IMR-90 (cell line): ENCODE results near the gene GFPT1. TPM values are rescaled to one million over a fixed set of nuclear protein-coding genes. Genes with fewer than 3 reads are reported as not detected.

Source experiments
- ATAC-seq: fragments of 200-7000 bp; cut with Tn5 transposase; 2 replicates; pipeline ENCODE4 v1.9.1; 2020; ENCODE audit warnings: low read depth, mild to moderate bottlenecking, moderate library complexity
- BruUV-seq: library from RNA; stranded (reverse); fragments of 400-500 nt; replicated peaks from 2 replicates; lab custom pipeline; 2021; lab: Mats Ljungman, UMichigan
- CTCF ChIA-PET: fragments of 300-600 bp; formaldehyde crosslinking; extraction: SDS; loops from one replicate; lab custom pipeline; 2021; ENCODE audit warnings: antibody characterized with exemption; lab: Yijun Ruan, JAX
- POLR2A ChIA-PET: fragments of 300-600 bp; sonication (Branson Sonifier 250); formaldehyde crosslinking; loops from one replicate; lab custom pipeline; 2022; ENCODE audit warnings: antibody characterized with exemption; ENCODE audit not compliant: unreplicated experiment; lab: Charles Lee
- DNase-seq: peaks from one replicate; pipeline ENCODE4 v3.0.0; 2013
- H2AFZ ChIP-seq: replicated peaks from 2 replicates; pipeline ENCODE3; 2013; ENCODE audit warnings: low read length, mild to moderate bottlenecking; ENCODE audit not compliant: poor library complexity
- H2AK5ac ChIP-seq: 2 replicates; pipeline ENCODE4 v1.6.1; 2013; ENCODE audit warnings: low read depth, low read length, inconsistent platforms
- H2AK9ac ChIP-seq: replicated peaks from 2 replicates; pipeline ENCODE3; 2013; ENCODE audit warnings: mild to moderate bottlenecking, low read depth, low read length, moderate library complexity; ENCODE audit not compliant: poor library complexity
- H2BK120ac ChIP-seq: 2 replicates; pipeline ENCODE4 v1.6.1; 2013; ENCODE audit warnings: low read depth, low read length, inconsistent platforms
- H2BK15ac ChIP-seq: 3 replicates; pipeline ENCODE4 v1.6.1; 2013; ENCODE audit warnings: low read depth, low read length, inconsistent platforms
- H2BK20ac ChIP-seq: 2 replicates; pipeline ENCODE4 v1.6.1; 2013; ENCODE audit warnings: low read depth, mild to moderate bottlenecking, inconsistent platforms, low read length, moderate library complexity
- H2BK5ac ChIP-seq: 2 replicates; pipeline ENCODE4 v1.6.1; 2013; ENCODE audit warnings: mild to moderate bottlenecking, low read depth, low read length, inconsistent platforms; ENCODE audit not compliant: poor library complexity, severe bottlenecking
- H3K14ac ChIP-seq: replicated peaks from 2 replicates; pipeline ENCODE4 v1.6.1; 2013; ENCODE audit warnings: low read depth, low read length, inconsistent platforms
- H3K18ac ChIP-seq: 2 replicates; pipeline ENCODE4 v1.6.1; 2013; ENCODE audit warnings: low read depth, low read length, control low read depth
- H3K23ac ChIP-seq: 2 replicates; pipeline ENCODE4 v1.6.1; 2013; ENCODE audit warnings: low read depth, low read length, inconsistent platforms
- H3K27ac ChIP-seq: 2 replicates; pipeline ENCODE4 v1.5.1; 2013; ENCODE audit warnings: mild to moderate bottlenecking, control low read depth, low read length; ENCODE audit not compliant: insufficient read depth
- H3K27me3 ChIP-seq: 2 replicates; pipeline ENCODE4 v1.6.1; 2013; ENCODE audit warnings: low read length; ENCODE audit not compliant: control insufficient read depth, insufficient read depth
- H3K36me3 ChIP-seq: 2 replicates; pipeline ENCODE4 v1.6.1; 2013; ENCODE audit warnings: low read length, mixed read lengths; ENCODE audit not compliant: control insufficient read depth, insufficient read depth
- H3K4ac ChIP-seq: 2 replicates; pipeline ENCODE4 v1.6.1; 2013; ENCODE audit warnings: low read depth, low read length, inconsistent platforms
- H3K4me1 ChIP-seq: 2 replicates; pipeline ENCODE4 v1.6.1; 2013; ENCODE audit warnings: low read length, mixed read lengths; ENCODE audit not compliant: control insufficient read depth, insufficient read depth
- H3K4me2 ChIP-seq: 2 replicates; pipeline ENCODE4 v1.6.1; 2013; ENCODE audit warnings: low read depth, mild to moderate bottlenecking, control low read depth, low read length, moderate library complexity
- H3K4me3 ChIP-seq: 2 replicates; pipeline ENCODE4 v1.5.1; 2013; ENCODE audit warnings: low read depth, mild to moderate bottlenecking, control low read depth, low read length, moderate library complexity; ENCODE audit not compliant: insufficient read depth
- H3K56ac ChIP-seq: 2 replicates; pipeline ENCODE4 v1.6.1; 2013; ENCODE audit warnings: low read length, inconsistent platforms; ENCODE audit not compliant: insufficient read depth; ENCODE audit errors: extremely low read depth
- H3K79me1 ChIP-seq, 2 experiments: 2 replicates each; pipeline ENCODE4 v1.6.1; 2013; ENCODE audit warnings: low read length in 2 of 2, inconsistent platforms in 1 of 2, low read depth in 1 of 2
- H3K9ac ChIP-seq: 2 replicates; pipeline ENCODE4 v1.6.1; 2013; ENCODE audit warnings: low read depth, low read length, control low read depth
- H3K9me1 ChIP-seq: 2 replicates; pipeline ENCODE4 v1.6.1; 2013; ENCODE audit warnings: low read length, inconsistent platforms; ENCODE audit not compliant: insufficient read depth
- H3K9me3 ChIP-seq: 2 replicates; pipeline ENCODE4 v1.6.1; 2013; ENCODE audit warnings: low read length; ENCODE audit not compliant: control insufficient read depth, insufficient read depth
- H4K20me1 ChIP-seq: 2 replicates; pipeline ENCODE4 v1.6.1; 2013; ENCODE audit warnings: low read length, inconsistent platforms; ENCODE audit not compliant: insufficient read depth
- H4K5ac ChIP-seq: 2 replicates; pipeline ENCODE4 v1.6.1; 2013; ENCODE audit warnings: mild to moderate bottlenecking, low read depth, low read length, control low read depth
- H4K8ac ChIP-seq, 2 experiments: 2 replicates each; pipeline ENCODE4 v1.6.1; 2013; ENCODE audit warnings: low read depth in 2 of 2, low read length in 2 of 2, control low read depth in 1 of 2, inconsistent platforms in 1 of 2
- H4K91ac ChIP-seq: 2 replicates; pipeline ENCODE4 v1.6.1; 2013; ENCODE audit warnings: low read depth, low read length, inconsistent platforms; ENCODE audit not compliant: insufficient read depth
- BHLHE40 ChIP-seq: fragments of 150-350 bp; IDR thresholded peaks from 2 replicates; pipeline ENCODE4 v1.6.1; 2016; ENCODE audit warnings: mild to moderate bottlenecking, low read depth, low read length
- CEBPB ChIP-seq: IDR thresholded peaks from 2 replicates; pipeline ENCODE4 v1.6.1; 2012; ENCODE audit warnings: low read depth, low read length, improper control_type of control experiment
- CHD1 ChIP-seq: IDR thresholded peaks from 2 replicates; pipeline ENCODE4 v1.6.1; 2012; ENCODE audit warnings: low read depth, low read length, improper control_type of control experiment
- ELK1 ChIP-seq: fragments of 150-350 bp; IDR thresholded peaks from 2 replicates; pipeline ENCODE4 v1.6.1; 2016; ENCODE audit warnings: low read depth, mild to moderate bottlenecking, low read length, moderate library complexity, borderline replicate concordance
- FOS ChIP-seq: fragments of 150-350 bp; IDR thresholded peaks from 2 replicates; pipeline ENCODE4 v1.6.1; 2016; ENCODE audit warnings: low read depth, low read length
- MAFK ChIP-seq: IDR thresholded peaks from 2 replicates; pipeline ENCODE4 v1.6.1; 2012; ENCODE audit warnings: low read depth, low read length, improper control_type of control experiment
- MAZ ChIP-seq: IDR thresholded peaks from 2 replicates; pipeline ENCODE4 v1.6.1; 2012; ENCODE audit warnings: low read depth, mild to moderate bottlenecking, low read length, improper control_type of control experiment, moderate library complexity, borderline replicate concordance
- MXI1 ChIP-seq: IDR thresholded peaks from 2 replicates; pipeline ENCODE4 v1.6.1; 2012; ENCODE audit warnings: low read depth, mild to moderate bottlenecking, low read length, moderate library complexity, borderline replicate concordance
- NFE2L2 ChIP-seq: fragments of 150-350 bp; IDR thresholded peaks from 2 replicates; pipeline ENCODE4 v1.6.1; 2016; ENCODE audit warnings: low read depth, mild to moderate bottlenecking, low read length
- POLR2A ChIP-seq: IDR thresholded peaks from 2 replicates; pipeline ENCODE4 v1.6.1; 2012; ENCODE audit warnings: mild to moderate bottlenecking, low read depth, low read length
- RAD21 ChIP-seq: IDR thresholded peaks from 2 replicates; pipeline ENCODE4 v1.6.1; 2012; ENCODE audit warnings: low read length, improper control_type of control experiment
- RFX5 ChIP-seq: IDR thresholded peaks from 2 replicates; pipeline ENCODE4 v1.8.0; 2012; ENCODE audit warnings: low read depth, mild to moderate bottlenecking, low read length, moderate library complexity
- SMC3 ChIP-seq: fragments of 150-350 bp; IDR thresholded peaks from 2 replicates; pipeline ENCODE4 v1.6.1; 2016; ENCODE audit warnings: low read depth, mild to moderate bottlenecking, antibody characterized with exemption, low read length, moderate library complexity
- USF2 ChIP-seq: fragments of 150-350 bp; IDR thresholded peaks from 2 replicates; pipeline ENCODE4 v1.6.1; 2017; ENCODE audit warnings: mild to moderate bottlenecking, antibody characterized with exemption, low read length, low read depth
- WGBS, 2 experiments: methylation state at CpG; one replicate each; pipeline versions ENCODE4 v1.1.5 to v1.1.7; 2013; ENCODE audit warnings: missing lambda C conversion rate in 2 of 2; ENCODE audit not compliant: insufficient read length in 1 of 2; ENCODE audit errors: extremely low coverage in 2 of 2; 5-methylcytosine and 5-hydroxymethylcytosine counted together
- dilution Hi-C: fragments of 300-500 bp; cut with HindIII; formaldehyde crosslinking; loops from one replicate; pipeline ENCODE4 v1.14.3; 2018; ENCODE audit warnings: low sequenced_read_pairs; ENCODE audit not compliant: unreplicated experiment
- in situ Hi-C: fragments of 300-500 bp; cut with MboI; formaldehyde crosslinking; loops from 3 replicates; pipeline ENCODE4 v1.14.3; 2019; ENCODE audit warnings: low sequenced_read_pairs, inconsistent platforms, mixed read lengths
- intact Hi-C: fragments of 100-400 bp; cut with micrococcal nuclease; formaldehyde crosslinking; loops from 2 replicates; pipeline ENCODE4 v1.10.0; 2022
- polyA plus RNA-seq, 3 experiments: library from polyadenylated mRNA; depleted of rRNA; stranded (reverse); fragments of >200 nt; gene quantifications; 2 replicates each; pipeline ENCODE4 v1.2.3, GENCODE V29; 2012; ENCODE audit warnings: low replicate concordance in 1 of 3
- total RNA-seq: library from RNA; depleted of rRNA; stranded (reverse); fragments of >200 nt; gene quantifications from 2 replicates; pipeline ENCODE4 v1.2.3, GENCODE V29; 2012

GFPT1 gene
- total and polyA plus RNA-seq, 2 of the 4 experiments (the other 2 are of a cell fraction) = 23.5 to 52.9 TPM

- TF ChIP-seq ELK1 = no peak
These were observed 106.9 kb downstream of the GFPT1 start (continued) for GRCh38 chr2:69279931-69280681.

- intact Hi-C loops (no loop called here), in situ Hi-C loops (no loop called here), dilution Hi-C loops (no loop called here)
- Histone ChIP-seq H3K14ac (no peak overlapping the region), H4K20me1 (no peaks in the 10 kb centered on the region), H2AK5ac (no peak overlapping the region), H3K27ac (no peak overlapping the region), H4K5ac (no peak overlapping the region), H3K9me1 (peaks cover 3% of the 10 kb centered on the region), H3K4ac (no peak overlapping the region), H3K23ac (no peak overlapping the region), H2BK5ac (no peak overlapping the region), H3K4me1 (0 out of 2 replicates have a peak, but pooled peaks cover 2% of the 10 kb centered on the region), H2BK15ac (no peak overlapping the region), H3K18ac (no peak overlapping the region), H2BK120ac (no peak overlapping the region), H4K91ac (no peak overlapping the region), H3K9me3 (no peaks in the 10 kb centered on the region), H3K27me3 (no peaks in the 10 kb centered on the region), H3K4me2 (no peak overlapping the region), H2AK9ac (no peak overlapping the region), H3K79me1 (no peaks in the 10 kb centered on the region), H2AFZ (no peak overlapping the region), H4K8ac (no peak overlapping the region), H2BK20ac (no peak overlapping the region), H3K9ac (no peak overlapping the region), H3K56ac (no peak overlapping the region), H3K4me3 (no peak overlapping the region), H3K36me3 (no peaks in the 10 kb centered on the region)
- no CpG with 5 or more reads among the region's 2 CpGs for WGBS, 2 experiments
- CTCF ChIA-PET = no interaction called here
- POLR2A ChIA-PET = no interaction called here
- no peak for DNase-seq
- no TSS peak for BruUV-seq
- no peak for ATAC-seq
- no peak for TF ChIP-seq MXI1
- TF ChIP-seq RFX5 = no peak
- TF ChIP-seq SMC3 = no peak
- TF ChIP-seq NFE2L2 = no peak
- TF ChIP-seq BHLHE40 = no peak
- no peak for TF ChIP-seq FOS
- TF ChIP-seq CHD1 = no peak
- TF ChIP-seq POLR2A = no peak
- no peak for TF ChIP-seq CEBPB
- TF ChIP-seq MAFK = no peak
- no peak for TF ChIP-seq USF2
- TF ChIP-seq ELK1 = no peak
- TF ChIP-seq RAD21 = no peak
- TF ChIP-seq MAZ = no peak
These were observed 107.8 kb downstream of the GFPT1 start for GRCh38 chr2:69279211-69279610.
